HG02678 (cell line): ENCODE data around the gene CMC1.
A peak's percentile ranks its signal among the peaks of the same experiment; 100 is the strongest.
"Not testable (repeated sequence)": the region's sequence is repeated elsewhere in the genome, so short reads cannot be mapped to it uniquely, and the experiment has no call there.

Experiments used
- ATAC-seq: cut with Tn5 transposase; IDR thresholded peaks from one replicate; pipeline ENCODE4 v1.9.1; 2021; ENCODE audit warnings: mild to moderate bottlenecking, moderate library complexity; ENCODE audit not compliant: unreplicated experiment

The CMC1 gene

DNA sequence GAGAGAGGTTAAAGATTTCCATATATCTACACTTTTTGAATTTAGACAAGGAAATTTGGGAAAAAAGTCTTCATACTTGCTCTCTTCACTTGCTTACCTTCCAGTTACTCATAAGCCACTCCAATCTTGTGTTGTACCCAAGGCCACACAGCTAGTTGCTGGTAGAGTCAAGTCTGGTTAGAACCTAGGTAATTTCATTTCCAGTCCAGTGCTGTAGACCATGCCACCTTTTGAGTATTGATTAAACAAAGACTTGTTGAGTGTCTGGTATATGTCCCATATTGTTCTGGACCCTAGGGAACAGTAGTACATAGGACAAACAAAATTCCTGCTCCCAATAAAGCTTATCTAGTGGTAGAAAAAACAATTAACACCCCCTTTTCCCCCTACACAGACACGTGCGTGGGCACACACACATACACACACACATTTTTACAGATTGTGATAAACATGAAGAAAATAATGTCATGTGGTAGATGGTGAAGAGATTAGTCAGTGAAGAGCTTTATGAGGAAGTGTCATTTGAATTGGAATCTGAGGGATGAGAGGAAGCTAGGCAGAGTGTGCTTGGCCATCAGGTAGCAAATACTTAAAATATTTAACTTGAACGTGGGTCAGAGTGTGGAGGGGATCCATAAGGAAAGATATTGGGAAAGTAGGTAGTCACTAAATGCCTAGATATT is 2.1 kb downstream of the CMC1 start:
- no peak for ATAC-seq

DNA sequence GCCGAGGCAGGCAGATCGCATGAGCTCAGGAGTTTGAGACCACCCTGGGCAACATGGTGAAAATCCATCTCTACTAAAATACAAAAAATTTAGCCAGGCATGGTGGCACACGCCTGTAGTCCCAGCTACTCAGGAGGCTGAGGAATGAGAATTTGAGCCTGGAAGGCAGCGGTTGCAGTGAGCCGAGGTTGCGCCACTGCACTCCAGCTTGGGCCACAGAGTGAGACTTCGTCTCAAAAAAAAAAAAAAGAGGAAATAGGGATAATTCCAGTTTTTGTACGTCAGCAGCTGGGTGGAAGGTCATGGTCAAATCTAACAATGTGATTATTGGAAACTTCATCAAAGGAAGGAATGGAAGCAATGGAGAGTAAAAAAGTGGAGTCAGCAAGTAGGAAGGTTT is 3.1 kb downstream of the CMC1 start:
- no peak for ATAC-seq

- no peak for ATAC-seq
Observed at GRCh38 chr3:28247286-28247685, 5.9 kb downstream of the CMC1 start.

DNA sequence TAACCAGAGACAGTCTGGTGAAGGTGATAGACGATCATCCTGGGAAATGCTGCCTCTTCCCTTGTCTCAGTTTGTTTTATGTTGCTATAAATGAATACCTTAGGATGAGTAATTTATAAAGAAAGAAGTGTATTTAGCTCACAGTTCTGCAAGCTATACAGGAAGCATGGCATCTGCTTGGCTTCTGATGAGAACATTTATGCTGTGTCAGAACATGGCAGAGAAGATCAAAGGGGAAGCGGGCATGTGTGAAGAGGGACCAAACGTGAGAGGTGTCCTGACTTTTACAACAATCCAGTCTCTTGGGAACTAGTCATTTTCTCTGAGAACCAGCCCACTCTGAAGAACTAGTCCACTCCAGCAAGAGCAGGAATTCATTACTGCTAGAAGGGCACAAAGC is 9.6 kb downstream of the CMC1 start:
- peak; percentile 39 for ATAC-seq

GRCh38 chr3:28252001-28252431 is 10.6 kb downstream of the CMC1 start:
- ATAC-seq: no peak

GRCh38 chr3:28253040-28253715 is 11.8 kb downstream of the CMC1 start:
- no peak for ATAC-seq

DNA sequence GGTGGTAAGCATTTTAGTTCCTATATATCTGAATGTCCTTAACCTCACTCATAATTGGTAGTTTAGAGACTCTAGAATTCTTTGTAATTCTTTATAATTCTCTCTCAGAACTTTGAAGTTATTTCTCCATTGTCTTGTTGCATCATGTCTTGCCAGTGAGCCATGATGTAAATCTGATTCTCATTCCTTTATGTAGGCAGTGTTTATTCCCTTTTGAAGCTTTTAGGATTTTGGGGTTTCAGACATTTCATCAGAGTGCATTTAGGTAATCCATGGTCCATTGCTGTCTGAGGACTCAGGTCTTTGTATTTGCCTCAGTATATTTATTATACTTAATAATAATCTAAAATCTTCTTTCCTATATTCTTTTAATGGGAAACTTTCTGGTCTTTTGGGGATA is 20.6 kb downstream of the CMC1 start:
- ATAC-seq: no peak

- no peak for ATAC-seq
Observed at GRCh38 chr3:28265641-28266040, 24.2 kb downstream of the CMC1 start.

DNA sequence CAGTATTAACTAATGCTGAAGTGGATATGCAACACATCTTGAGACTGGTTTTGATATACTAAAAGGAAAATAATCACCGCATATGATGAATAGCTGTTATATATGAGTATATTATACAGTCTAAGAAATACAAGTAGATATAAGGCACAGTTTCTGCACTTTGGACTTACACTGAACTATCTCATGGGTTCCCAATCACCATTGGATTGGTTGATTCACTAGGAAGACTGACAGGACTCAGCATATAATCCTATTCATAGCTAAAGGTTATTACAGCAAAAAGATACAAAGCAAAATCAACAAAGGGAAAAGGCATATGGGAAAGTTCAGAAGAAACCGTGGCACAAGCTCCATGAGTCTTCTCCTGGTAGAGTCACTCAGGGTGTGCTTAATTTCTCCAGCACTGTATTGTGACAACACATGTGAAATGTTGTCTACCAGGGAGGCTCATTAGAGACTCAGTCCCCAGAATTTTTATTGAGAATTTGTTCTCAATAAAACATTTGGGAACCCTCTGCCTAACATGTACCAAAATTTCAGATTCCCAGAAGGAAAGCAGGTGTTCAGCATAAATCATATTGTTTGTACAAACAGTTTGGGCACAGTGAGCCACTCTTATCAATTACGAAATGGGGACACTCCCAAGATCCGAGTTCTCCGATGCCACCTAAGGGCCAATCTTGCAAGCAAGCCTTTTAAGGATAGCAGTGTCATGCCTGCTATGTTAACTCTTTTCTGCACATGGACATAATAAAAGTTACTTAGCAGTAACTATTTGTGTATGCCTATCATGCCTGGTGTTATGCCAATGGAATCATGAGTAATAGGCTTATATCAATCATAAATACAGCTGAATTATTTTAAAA is 26.8 kb downstream of the CMC1 start:
- no peak for ATAC-seq

GRCh38 chr3:28268989-28269388 is 27.6 kb downstream of the CMC1 start:
- no peak for ATAC-seq

DNA sequence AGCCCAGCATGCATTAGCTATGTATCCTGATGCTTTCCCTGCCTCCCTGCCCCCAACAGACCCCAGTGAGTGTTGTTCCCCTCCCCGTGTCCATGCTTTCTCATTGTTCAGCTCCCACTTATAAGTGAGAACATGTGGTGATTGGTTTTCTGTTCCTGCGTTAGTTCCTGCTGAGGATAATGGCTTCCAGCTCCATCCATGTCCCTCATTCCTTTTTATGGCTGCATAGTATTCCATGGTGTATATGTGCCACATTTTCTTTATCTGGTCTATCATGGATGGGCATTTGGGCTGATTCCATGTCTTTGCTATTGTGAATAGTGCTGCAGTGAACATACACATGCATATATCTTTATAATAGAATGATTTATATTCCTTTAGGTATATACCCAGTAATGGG is 28.5 kb downstream of the CMC1 start:
- ATAC-seq: not testable (repeated sequence)

GRCh38 chr3:28273837-28274236 is 32.4 kb downstream of the CMC1 start:
- no peak for ATAC-seq

GRCh38 chr3:28278918-28279317 is 37.5 kb downstream of the CMC1 start:
- ATAC-seq: no peak

- ATAC-seq: no peak
Observed at GRCh38 chr3:28279770-28280169, 38.4 kb downstream of the CMC1 start.

GRCh38 chr3:28280781-28281180 is 39.4 kb downstream of the CMC1 start:
- ATAC-seq: no peak

DNA sequence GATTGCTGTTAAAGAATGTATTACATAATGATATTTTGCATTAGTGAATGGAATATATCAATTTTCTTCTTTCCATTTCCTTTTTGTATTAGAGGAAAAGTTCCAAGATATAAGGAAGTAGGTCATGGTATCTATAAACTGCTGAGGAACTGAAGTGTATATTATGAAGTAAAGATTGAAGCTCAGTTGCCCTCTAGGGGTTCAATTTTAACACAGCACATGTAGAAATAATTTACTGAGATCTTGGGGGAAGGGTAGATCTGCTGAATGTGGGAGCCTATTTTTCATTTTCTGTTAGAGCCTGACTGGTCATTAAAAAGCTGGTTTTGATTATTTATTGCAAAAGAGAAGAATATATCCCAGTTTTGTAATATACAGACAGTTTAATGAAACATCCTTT is 45.2 kb downstream of the CMC1 start:
- peak; percentile 84 for ATAC-seq

DNA sequence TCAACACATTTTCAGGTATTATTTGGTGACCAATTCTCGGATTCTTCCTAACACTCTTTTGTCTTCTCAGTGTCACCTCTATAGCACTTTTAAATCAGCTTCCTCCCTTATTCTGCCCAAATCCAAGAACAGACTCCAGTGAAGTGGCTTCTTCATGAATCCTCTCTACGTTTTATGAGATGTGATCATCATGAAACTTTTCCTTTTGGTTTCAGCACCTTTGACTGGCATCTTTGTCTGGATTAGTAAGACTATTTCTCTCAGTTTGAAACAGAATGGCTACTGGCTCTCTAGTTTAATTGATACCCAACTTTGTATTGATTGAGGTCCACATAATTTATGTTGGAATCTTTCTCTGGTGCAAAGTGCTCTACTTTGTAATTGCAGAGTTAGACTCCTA is 45.6 kb downstream of the CMC1 start:
- ATAC-seq: no peak

DNA sequence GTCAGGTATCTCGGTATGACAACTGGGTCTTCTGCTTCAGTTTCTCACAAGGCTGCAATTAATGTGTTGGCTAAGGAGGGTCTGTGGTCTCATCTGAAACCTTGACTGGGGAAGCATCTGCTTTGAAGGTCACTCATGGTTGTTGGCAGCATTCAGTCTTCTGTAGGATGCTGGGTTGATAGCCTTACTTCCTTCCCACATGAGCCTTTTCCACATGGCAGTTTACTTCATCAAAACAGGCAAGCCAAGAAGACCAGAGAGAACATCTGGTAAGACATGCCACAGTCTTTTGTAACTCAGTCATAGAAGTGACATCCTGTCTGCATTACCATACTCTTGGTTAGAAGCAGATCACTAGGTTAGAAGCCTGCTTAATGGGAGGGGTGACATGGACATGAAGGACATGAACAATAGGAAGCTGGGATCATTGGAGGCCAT is 49.5 kb downstream of the CMC1 start:
- no peak for ATAC-seq

- no peak for ATAC-seq
Observed at GRCh38 chr3:28291577-28291976, 50.2 kb downstream of the CMC1 start.

DNA sequence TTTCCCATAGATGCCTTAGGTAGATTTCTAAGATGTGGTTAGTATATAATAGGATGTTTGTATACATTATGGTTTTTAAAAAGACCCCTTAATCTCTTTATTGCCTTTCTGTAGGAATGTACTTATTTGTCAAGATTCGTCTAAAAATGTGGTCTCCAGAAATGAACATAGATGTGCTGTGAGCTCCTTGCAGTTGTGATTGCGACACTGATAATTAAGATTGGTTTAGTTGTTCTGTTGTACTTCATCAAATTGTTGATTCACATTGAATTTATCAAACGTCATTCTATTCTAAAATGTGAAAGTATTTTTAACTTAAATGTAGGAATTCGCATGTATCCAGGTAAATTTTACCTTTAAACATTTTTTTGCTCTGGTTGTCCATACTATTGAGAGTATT is 51.2 kb downstream of the CMC1 start:
- no peak for ATAC-seq

GRCh38 chr3:28294667-28295413 is 53.4 kb downstream of the CMC1 start:
- ATAC-seq: no peak
